ENCODE measurements around the gene BMAL1.
"Not testable (repeated sequence)": the region's sequence is repeated elsewhere in the genome, so short reads cannot be mapped to it uniquely, and the experiment has no call there.

The BMAL1 gene

DNA sequence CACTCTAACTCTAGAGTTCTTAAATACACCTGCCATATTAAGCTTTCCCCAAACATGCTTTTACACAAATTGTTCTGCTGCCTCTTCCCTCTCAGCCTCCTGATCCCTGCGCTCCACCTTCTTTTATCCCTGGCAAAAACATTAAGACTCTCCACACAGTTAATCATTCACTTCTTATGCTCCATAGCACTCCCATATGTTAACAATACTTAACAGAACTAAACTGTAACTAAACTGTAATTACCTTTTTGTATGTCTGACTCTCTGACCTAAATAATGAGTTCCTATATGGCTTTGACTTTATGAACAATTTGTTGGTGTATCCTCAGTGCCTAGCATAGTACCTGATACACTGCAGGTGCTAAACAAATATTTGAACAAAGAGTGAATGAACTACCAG, 113.6 kb downstream of the BMAL1 start:
- Histone ChIP-seq H3K9me3 (ENCODE audit: control insufficient read depth in 1 of 2, low read length in 2 of 2) (no peaks in the 10 kb centered on the region), H3K4me1 (ENCODE audit: control insufficient read depth in 1 of 2, insufficient read depth in 2 of 2, low read length in 2 of 2) (peaks cover 0 to 3% of the 10 kb centered on the region in 2 donors), H3K27me3 (ENCODE audit: control insufficient read depth in 1 of 2, insufficient read depth in 2 of 2, low read length in 2 of 2) (no peaks in the 10 kb centered on the region), H3K4me3 (ENCODE audit: low read depth in 1 of 2, low read length in 2 of 2) (no peak overlapping the region), H3K27ac (ENCODE audit: low read depth, low read length) (no peak overlapping the region), H3K36me3 (ENCODE audit: control insufficient read depth in 1 of 2, insufficient read depth in 2 of 2, low read length in 2 of 2) (peaks cover 13 to 19% of the 10 kb centered on the region in 2 donors), H3K9ac (ENCODE audit: low read depth in 1 of 2, low read length in 2 of 2) (no peak overlapping the region)

DNA sequence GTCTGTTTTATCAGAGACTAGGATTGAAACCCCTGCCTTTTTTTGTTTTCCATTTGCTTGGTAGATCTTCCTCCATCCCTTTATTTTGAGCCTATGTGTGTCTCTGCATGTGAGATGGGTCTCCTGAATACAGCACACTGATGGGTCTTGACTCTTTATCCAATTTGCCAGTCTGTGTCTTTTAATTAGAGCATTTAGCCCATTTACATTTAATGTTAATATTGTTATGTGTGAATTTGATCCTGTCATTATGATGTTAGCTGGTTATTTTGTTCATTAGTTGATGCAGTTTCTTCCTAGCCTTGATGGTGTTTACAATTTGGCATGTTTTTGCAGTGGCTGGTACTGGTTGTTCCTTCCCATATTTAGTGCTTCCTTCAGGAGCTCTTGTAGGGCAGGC, 120.7 kb downstream of the BMAL1 start:
- H3K36me3 ChIP-seq (ENCODE audit: control insufficient read depth in 1 of 2, insufficient read depth in 2 of 2, low read length in 2 of 2), result peaks cover 4 to 14% of the 10 kb centered on the region in 2 donors
- H3K4me1 ChIP-seq (ENCODE audit: control insufficient read depth in 1 of 2, insufficient read depth in 2 of 2, low read length in 2 of 2); H3K27me3 ChIP-seq (ENCODE audit: control insufficient read depth in 1 of 2, insufficient read depth in 2 of 2, low read length in 2 of 2); H3K9me3 ChIP-seq (ENCODE audit: control insufficient read depth in 1 of 2, low read length in 2 of 2); H3K4me3 ChIP-seq (ENCODE audit: low read depth in 1 of 2, low read length in 2 of 2); H3K9ac ChIP-seq (ENCODE audit: low read depth in 1 of 2, low read length in 2 of 2); H3K27ac ChIP-seq (ENCODE audit: low read depth, low read length): not testable (repeated sequence)

DNA sequence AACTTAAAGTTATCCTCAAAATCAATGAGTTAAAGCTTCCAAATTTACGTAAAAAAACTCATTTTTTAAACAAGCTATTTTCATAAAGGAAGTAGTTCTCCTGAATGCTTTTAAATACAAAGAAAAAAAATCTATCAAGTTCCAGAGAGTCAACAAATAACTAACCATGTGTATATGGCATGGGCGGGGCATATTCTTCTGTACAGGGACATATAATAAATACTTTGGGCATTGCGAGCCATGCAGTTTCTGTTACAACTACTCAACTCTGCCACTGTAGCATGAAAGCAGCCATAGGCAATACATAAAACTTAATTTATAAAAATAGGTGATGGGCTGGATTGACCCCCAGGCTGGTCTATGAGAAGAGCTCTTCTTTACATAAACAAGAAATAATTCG, 127.6 kb downstream of the BMAL1 start:
- Histone ChIP-seq H3K27ac (ENCODE audit: low read depth, low read length) (no peak overlapping the region), H3K4me1 (ENCODE audit: control insufficient read depth in 1 of 2, insufficient read depth in 2 of 2, low read length in 2 of 2) (no peaks in the 10 kb centered on the region), H3K36me3 (ENCODE audit: control insufficient read depth in 1 of 2, insufficient read depth in 2 of 2, low read length in 2 of 2) (peaks cover 4 to 26% of the 10 kb centered on the region in 2 donors)

DNA sequence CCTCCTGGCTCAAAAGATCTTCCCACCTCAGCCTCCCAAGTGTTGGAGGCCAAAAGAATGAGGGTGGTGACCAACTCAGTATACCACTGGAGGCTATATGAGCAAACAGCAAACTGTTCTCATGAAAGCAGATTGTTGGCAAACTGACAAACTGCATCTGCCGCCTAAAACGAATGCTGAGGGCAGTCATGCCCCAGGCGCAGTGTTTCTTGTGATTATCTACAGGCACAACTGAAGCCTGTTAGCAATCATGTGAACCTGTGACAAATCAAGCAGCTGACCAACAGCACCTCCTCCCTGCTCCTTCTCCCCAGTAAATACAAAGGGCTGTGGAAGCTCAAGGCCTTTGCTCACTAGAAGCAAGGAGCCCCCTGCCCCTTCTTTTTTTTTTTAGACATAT, 137.6 kb downstream of the BMAL1 start:
- Histone ChIP-seq H3K27me3 (ENCODE audit: control insufficient read depth in 1 of 2, insufficient read depth in 2 of 2, low read length in 2 of 2) (no peaks in the 10 kb centered on the region), H3K36me3 (ENCODE audit: control insufficient read depth in 1 of 2, insufficient read depth in 2 of 2, low read length in 2 of 2) (peaks cover 8 to 30% of the 10 kb centered on the region in 2 donors), H3K9me3 (ENCODE audit: control insufficient read depth in 1 of 2, low read length in 2 of 2) (no peaks in the 10 kb centered on the region), H3K4me1 (ENCODE audit: control insufficient read depth in 1 of 2, insufficient read depth in 2 of 2, low read length in 2 of 2) (no peaks in the 10 kb centered on the region), H3K9ac (ENCODE audit: low read depth in 1 of 2, low read length in 2 of 2) (no peak overlapping the region), H3K27ac (ENCODE audit: low read depth, low read length) (no peak overlapping the region), H3K4me3 (ENCODE audit: low read depth in 1 of 2, low read length in 2 of 2) (no peak overlapping the region)

More for the DNA sequence above, 127.6 kb downstream of the BMAL1 start:
- Histone ChIP-seq H3K4me3 (ENCODE audit: low read depth in 1 of 2, low read length in 2 of 2) (no peak overlapping the region), H3K9me3 (ENCODE audit: control insufficient read depth in 1 of 2, low read length in 2 of 2) (no peaks in the 10 kb centered on the region), H3K27me3 (ENCODE audit: control insufficient read depth in 1 of 2, insufficient read depth in 2 of 2, low read length in 2 of 2) (no peaks in the 10 kb centered on the region), H3K9ac (ENCODE audit: low read depth in 1 of 2, low read length in 2 of 2) (no peak overlapping the region)

DNA sequence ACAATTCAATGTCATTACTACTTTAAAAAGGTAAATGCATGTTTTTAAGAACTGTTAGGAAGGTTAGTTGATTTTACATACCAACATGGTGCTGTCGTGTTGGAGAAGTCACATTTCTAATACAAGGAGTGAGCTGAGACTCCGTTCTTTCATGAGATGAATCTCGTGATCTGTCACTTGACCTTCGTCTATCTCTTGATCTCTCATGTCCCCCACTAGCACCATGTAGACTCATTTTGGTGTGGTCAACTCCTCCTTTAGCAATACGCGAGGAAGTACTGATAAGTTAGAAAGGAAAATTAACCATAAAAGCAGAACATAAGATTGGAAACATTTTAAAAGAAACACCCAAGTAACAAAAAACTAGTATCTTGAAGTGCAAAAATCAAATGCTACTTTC, 144.0 kb downstream of the BMAL1 start:
- Histone ChIP-seq H3K27me3 (ENCODE audit: control insufficient read depth in 1 of 2, insufficient read depth in 2 of 2, low read length in 2 of 2) (no peaks in the 10 kb centered on the region), H3K9me3 (ENCODE audit: control insufficient read depth in 1 of 2, low read length in 2 of 2) (peaks cover 0 to 5% of the 10 kb centered on the region in 2 donors), H3K4me1 (ENCODE audit: control insufficient read depth in 1 of 2, insufficient read depth in 2 of 2, low read length in 2 of 2) (no peaks in the 10 kb centered on the region), H3K4me3 (ENCODE audit: low read depth in 1 of 2, low read length in 2 of 2) (no peak overlapping the region), H3K27ac (ENCODE audit: low read depth, low read length) (no peak overlapping the region), H3K36me3 (ENCODE audit: control insufficient read depth in 1 of 2, insufficient read depth in 2 of 2, low read length in 2 of 2) (peaks cover 0 to 14% of the 10 kb centered on the region in 2 donors), H3K9ac (ENCODE audit: low read depth in 1 of 2, low read length in 2 of 2) (no peak overlapping the region)

DNA sequence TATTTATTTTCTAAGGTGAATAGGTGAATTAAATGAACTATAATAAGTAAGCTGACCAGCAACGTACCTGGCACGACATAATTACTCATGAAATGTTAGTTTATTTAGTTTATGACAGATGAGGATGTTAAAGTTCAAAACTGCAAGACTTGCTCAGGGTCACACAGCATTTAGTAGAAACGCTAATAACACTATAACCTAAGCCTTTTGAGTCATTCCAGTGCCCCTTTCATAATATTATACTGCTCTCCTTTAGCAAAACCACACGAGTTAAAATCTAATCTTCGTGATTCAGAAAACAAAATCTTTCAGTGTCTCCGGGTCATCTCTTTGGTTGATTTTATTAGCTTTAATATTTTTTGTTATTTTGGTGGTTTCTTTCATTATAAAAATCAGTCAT, 145.8 kb downstream of the BMAL1 start:
- peaks cover 0 to 10% of the 10 kb centered on the region in 2 donors for H3K36me3 ChIP-seq (ENCODE audit: control insufficient read depth in 1 of 2, insufficient read depth in 2 of 2, low read length in 2 of 2)
- no peak overlapping the region for H3K9ac ChIP-seq (ENCODE audit: low read depth in 1 of 2, low read length in 2 of 2)
- H3K9me3 ChIP-seq (ENCODE audit: control insufficient read depth in 1 of 2, low read length in 2 of 2), result peaks cover 0 to 17% of the 10 kb centered on the region in 2 donors
- no peak overlapping the region for H3K27ac ChIP-seq (ENCODE audit: low read depth, low read length)
- no peak overlapping the region for H3K4me3 ChIP-seq (ENCODE audit: low read depth in 1 of 2, low read length in 2 of 2)
- H3K4me1 ChIP-seq (ENCODE audit: control insufficient read depth in 1 of 2, insufficient read depth in 2 of 2, low read length in 2 of 2), result no peaks in the 10 kb centered on the region
- H3K27me3 ChIP-seq (ENCODE audit: control insufficient read depth in 1 of 2, insufficient read depth in 2 of 2, low read length in 2 of 2), result no peaks in the 10 kb centered on the region

DNA sequence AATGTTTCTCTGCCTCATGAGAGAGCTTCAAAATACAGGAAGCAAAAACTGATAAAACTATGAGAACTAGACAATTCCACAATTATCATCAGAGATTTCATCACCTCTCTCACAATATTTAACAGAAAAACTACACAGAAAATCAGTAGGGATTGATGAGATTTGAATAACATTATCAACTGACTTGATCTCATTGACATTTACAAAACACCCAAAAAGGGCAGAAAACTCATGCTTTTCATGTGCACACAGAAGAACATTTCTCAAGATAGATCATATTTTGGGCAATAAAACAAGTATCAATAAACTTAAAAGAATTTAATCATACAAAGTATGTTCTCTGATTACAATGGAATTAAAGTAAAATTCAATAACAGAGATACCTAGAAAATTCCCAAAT, 149.8 kb downstream of the BMAL1 start:
- H3K9ac ChIP-seq (ENCODE audit: low read depth in 1 of 2, low read length in 2 of 2), result no peak overlapping the region

DNA sequence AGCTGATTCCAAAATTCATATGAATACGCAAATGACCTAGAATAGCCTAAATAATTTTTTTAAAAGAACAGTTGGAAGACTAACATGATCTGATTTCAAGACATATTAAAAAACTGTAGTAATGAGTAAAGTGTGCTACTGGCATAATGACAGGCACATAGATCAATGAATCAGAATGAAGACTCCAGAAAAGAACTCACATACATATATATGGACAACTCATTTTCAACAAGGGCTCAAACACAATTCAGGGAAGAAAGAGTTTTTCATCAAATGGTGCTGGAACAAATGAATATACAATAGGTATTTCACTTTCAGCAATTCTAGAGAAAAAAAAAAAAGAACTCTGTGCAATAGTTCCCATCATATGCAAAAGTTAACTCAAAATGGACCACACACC, 151.7 kb downstream of the BMAL1 start:
- Histone ChIP-seq H3K4me3 (ENCODE audit: low read depth in 1 of 2, low read length in 2 of 2) (no peak overlapping the region), H3K27ac (ENCODE audit: low read depth, low read length) (no peak overlapping the region), H3K4me1 (ENCODE audit: control insufficient read depth in 1 of 2, insufficient read depth in 2 of 2, low read length in 2 of 2) (no peaks in the 10 kb centered on the region), H3K36me3 (ENCODE audit: control insufficient read depth in 1 of 2, insufficient read depth in 2 of 2, low read length in 2 of 2) (no peaks in the 10 kb centered on the region), H3K9ac (ENCODE audit: low read depth in 1 of 2, low read length in 2 of 2) (no peak overlapping the region), H3K9me3 (ENCODE audit: control insufficient read depth in 1 of 2, low read length in 2 of 2) (peaks cover 0 to 29% of the 10 kb centered on the region in 2 donors), H3K27me3 (ENCODE audit: control insufficient read depth in 1 of 2, insufficient read depth in 2 of 2, low read length in 2 of 2) (no peaks in the 10 kb centered on the region)

More for the DNA sequence above, 149.8 kb downstream of the BMAL1 start:
- H3K9me3 ChIP-seq (ENCODE audit: control insufficient read depth in 1 of 2, low read length in 2 of 2), result peaks cover 0 to 29% of the 10 kb centered on the region in 2 donors
- H3K27me3 ChIP-seq (ENCODE audit: control insufficient read depth in 1 of 2, insufficient read depth in 2 of 2, low read length in 2 of 2), result no peaks in the 10 kb centered on the region
- no peaks in the 10 kb centered on the region for H3K4me1 ChIP-seq (ENCODE audit: control insufficient read depth in 1 of 2, insufficient read depth in 2 of 2, low read length in 2 of 2)
- no peak overlapping the region for H3K27ac ChIP-seq (ENCODE audit: low read depth, low read length)
- H3K4me3 ChIP-seq (ENCODE audit: low read depth in 1 of 2, low read length in 2 of 2), result no peak overlapping the region
- H3K36me3 ChIP-seq (ENCODE audit: control insufficient read depth in 1 of 2, insufficient read depth in 2 of 2, low read length in 2 of 2), result no peaks in the 10 kb centered on the region

DNA sequence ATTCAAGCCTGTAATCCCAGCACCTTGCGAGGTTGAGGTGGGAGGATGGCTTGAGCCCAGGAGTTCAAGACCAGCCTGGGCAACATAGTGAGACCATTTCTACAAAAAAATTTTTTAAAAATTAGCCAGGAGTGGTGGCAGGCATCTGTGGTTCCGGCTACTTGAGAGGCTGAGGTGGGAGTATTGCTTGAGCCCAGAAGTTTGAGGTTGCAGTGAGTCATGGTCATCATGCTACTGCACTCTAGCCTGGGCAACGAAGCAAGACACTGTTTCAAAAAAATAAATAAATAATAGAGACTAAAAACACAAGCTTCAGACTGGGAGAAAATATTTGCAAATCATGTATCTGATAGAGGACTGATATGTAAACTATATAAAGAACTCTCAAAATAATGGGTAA, 152.2 kb downstream of the BMAL1 start:
- H3K4me3 ChIP-seq (ENCODE audit: low read depth in 1 of 2, low read length in 2 of 2), result no peak overlapping the region
- no peaks in the 10 kb centered on the region for H3K27me3 ChIP-seq (ENCODE audit: control insufficient read depth in 1 of 2, insufficient read depth in 2 of 2, low read length in 2 of 2)
- H3K4me1 ChIP-seq (ENCODE audit: control insufficient read depth in 1 of 2, insufficient read depth in 2 of 2, low read length in 2 of 2), result peaks cover 0 to 2% of the 10 kb centered on the region in 2 donors
- H3K9me3 ChIP-seq (ENCODE audit: control insufficient read depth in 1 of 2, low read length in 2 of 2), result peaks cover 0 to 29% of the 10 kb centered on the region in 2 donors
- H3K9ac ChIP-seq (ENCODE audit: low read depth in 1 of 2, low read length in 2 of 2), result no peak overlapping the region
- H3K36me3 ChIP-seq (ENCODE audit: control insufficient read depth in 1 of 2, insufficient read depth in 2 of 2, low read length in 2 of 2), result no peaks in the 10 kb centered on the region
- H3K27ac ChIP-seq (ENCODE audit: low read depth, low read length), result no peak overlapping the region

DNA sequence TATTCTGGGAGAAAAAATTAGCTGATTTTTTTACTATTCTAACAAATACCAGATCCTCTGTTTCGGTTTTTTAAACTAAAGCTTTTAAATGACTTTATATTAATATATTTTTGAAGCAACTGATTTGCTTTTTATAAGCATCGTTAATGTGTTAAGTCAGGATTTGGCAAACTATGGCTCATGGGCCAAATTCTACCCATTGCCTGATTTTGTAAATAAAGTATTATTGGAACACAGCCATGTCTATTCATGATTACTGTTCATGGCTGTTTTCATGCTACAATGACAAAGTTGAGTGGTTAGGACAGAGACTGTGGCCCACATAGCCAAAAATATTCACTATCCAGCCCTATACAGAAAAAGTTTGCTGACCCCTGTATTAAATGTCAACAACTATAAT, 155.8 kb downstream of the BMAL1 start:
- no peak overlapping the region for H3K4me3 ChIP-seq (ENCODE audit: low read depth in 1 of 2, low read length in 2 of 2)
- peaks cover 0 to 3% of the 10 kb centered on the region in 2 donors for H3K4me1 ChIP-seq (ENCODE audit: control insufficient read depth in 1 of 2, insufficient read depth in 2 of 2, low read length in 2 of 2)
- H3K27me3 ChIP-seq (ENCODE audit: control insufficient read depth in 1 of 2, insufficient read depth in 2 of 2, low read length in 2 of 2), result no peaks in the 10 kb centered on the region
- no peaks in the 10 kb centered on the region for H3K36me3 ChIP-seq (ENCODE audit: control insufficient read depth in 1 of 2, insufficient read depth in 2 of 2, low read length in 2 of 2)
- peaks cover 0 to 11% of the 10 kb centered on the region in 2 donors for H3K9me3 ChIP-seq (ENCODE audit: control insufficient read depth in 1 of 2, low read length in 2 of 2)
- H3K27ac ChIP-seq (ENCODE audit: low read depth, low read length), result no peak overlapping the region
- no peak overlapping the region for H3K9ac ChIP-seq (ENCODE audit: low read depth in 1 of 2, low read length in 2 of 2)

Measured in duodenal mucosa (tissue), 2 donors.